BE2C (cell line): ENCODE data around the gene TMEM82.

Experiments used
- DNase-seq: peaks from one replicate; pipeline ENCODE4 v3.0.0-alpha.2; 2020
- H3K27me3 ChIP-seq: fragments of 250-450 bp; sonication (Bioruptor Pico); 2 replicates; pipeline ENCODE4 v1.5.1; 2020; ENCODE audit warnings: mild to moderate bottlenecking
- H3K36me3 ChIP-seq: fragments of 250-450 bp; sonication (Bioruptor Pico); 2 replicates; pipeline ENCODE4 v1.5.1; 2020; ENCODE audit warnings: mild to moderate bottlenecking
- H3K4me1 ChIP-seq: fragments of 250-450 bp; sonication (Bioruptor Pico); 2 replicates; pipeline ENCODE4 v1.5.1; 2020
- H3K4me3 ChIP-seq: 2 replicates; pipeline ENCODE4 v1.5.1; 2011; ENCODE audit warnings: low read depth, low read length
- H3K9me3 ChIP-seq: fragments of 250-450 bp; sonication (Bioruptor Pico); 2 replicates; pipeline ENCODE4 v1.5.1; 2020
- CTCF ChIP-seq: IDR thresholded peaks from 2 replicates; pipeline ENCODE4 v1.5.1; 2012; ENCODE audit warnings: mild to moderate bottlenecking, low read depth, low read length

Gene TMEM82

GRCh38 chr1:15727424-15727823, 14.9 kb upstream of the TMEM82 start:
- Histone ChIP-seq H3K36me3 (peaks cover 2% of the 10 kb centered on the region; the same call in 1 of the 2 replicates), H3K4me3 (no peak overlapping the region), H3K27me3 (no peaks in the 10 kb centered on the region), H3K4me1 (no peaks in the 10 kb centered on the region), H3K9me3 (no peaks in the 10 kb centered on the region)
- TF ChIP-seq CTCF, result no peak
- no peak for DNase-seq

GRCh38 chr1:15727866-15728534, 14.3 kb upstream of the TMEM82 start:
- H3K9me3 ChIP-seq, result no peaks in the 10 kb centered on the region
- H3K36me3 ChIP-seq, result peaks cover 3% of the 10 kb centered on the region; the same call in 1 of the 2 replicates
- no peak overlapping the region for H3K4me3 ChIP-seq
- no peak for DNase-seq
- no peak for TF ChIP-seq CTCF
- H3K27me3 ChIP-seq, result no peaks in the 10 kb centered on the region
- H3K4me1 ChIP-seq, result no peaks in the 10 kb centered on the region

GRCh38 chr1:15728937-15729657, 13.2 kb upstream of the TMEM82 start:
- TF ChIP-seq CTCF, result no peak
- Histone ChIP-seq H3K4me1 (no peaks in the 10 kb centered on the region), H3K4me3 (no peak overlapping the region), H3K36me3 (peaks cover 3% of the 10 kb centered on the region; the same call in 1 of the 2 replicates), H3K27me3 (no peaks in the 10 kb centered on the region), H3K9me3 (no peaks in the 10 kb centered on the region)
- no peak for DNase-seq

- Histone ChIP-seq H3K36me3 (peaks cover 3% of the 10 kb centered on the region; the same call in 1 of the 2 replicates), H3K9me3 (no peaks in the 10 kb centered on the region), H3K27me3 (no peaks in the 10 kb centered on the region), H3K4me1 (no peaks in the 10 kb centered on the region), H3K4me3 (no peak overlapping the region)
- no peak for DNase-seq
- no peak for TF ChIP-seq CTCF
These were observed 11.9 kb upstream of the TMEM82 start for GRCh38 chr1:15730423-15730822.

- H3K9me3 ChIP-seq, result no peaks in the 10 kb centered on the region
- peaks cover 3% of the 10 kb centered on the region; the same call in 1 of the 2 replicates for H3K36me3 ChIP-seq
- DNase-seq, result no peak
- H3K4me3 ChIP-seq, result no peak overlapping the region
- no peaks in the 10 kb centered on the region for H3K27me3 ChIP-seq
- TF ChIP-seq CTCF, result no peak
- H3K4me1 ChIP-seq, result no peaks in the 10 kb centered on the region
These were observed 11.4 kb upstream of the TMEM82 start for GRCh38 chr1:15730936-15731335.
